Keratinocyte (primary cell): Measurements from ENCODE around the gene TOP1. TPM values are rescaled to one million over a fixed set of nuclear protein-coding genes. Genes with fewer than 3 reads are reported as not detected.

Experiments used
- DNase-seq: peaks from one replicate; pipeline ENCODE4 v3.0.0-alpha.2; 2011; ENCODE audit warnings: low read depth, missing footprints, low spot score
- FAIRE-seq: peaks from 2 replicates; lab custom pipeline; 2011; peaks lifted over from hg19 to GRCh38; lab: Jason Lieb, UNC
- H2AFZ ChIP-seq: 2 replicates; pipeline ENCODE4 v1.6.0; 2012; ENCODE audit warnings: low read length, control low read depth, inconsistent platforms; ENCODE audit not compliant: control insufficient read depth
- H3K27ac ChIP-seq: 2 replicates; pipeline ENCODE4 v1.5.1; 2011; ENCODE audit warnings: low read length; ENCODE audit not compliant: control insufficient read depth, insufficient read depth
- H3K27me3 ChIP-seq: 3 replicates; pipeline ENCODE4 v1.6.0; 2011; ENCODE audit warnings: low read length; ENCODE audit not compliant: control insufficient read depth, insufficient read depth; ENCODE audit errors: extremely low read depth
- H3K36me3 ChIP-seq, 2 experiments: 2 replicates in 1 of 2; 3 replicates in 1 of 2; pipeline ENCODE4 v1.5.1; 2011; ENCODE audit warnings: low read length in 2 of 2, mild to moderate bottlenecking in 1 of 2; ENCODE audit not compliant: control insufficient read depth in 2 of 2, insufficient read depth in 2 of 2; ENCODE audit errors: extremely low read depth in 1 of 2
- H3K4me1 ChIP-seq: 3 replicates; pipeline ENCODE4 v1.5.1; 2011; ENCODE audit warnings: low read length; ENCODE audit not compliant: control insufficient read depth, insufficient read depth; ENCODE audit errors: extremely low read depth
- H3K4me2 ChIP-seq: 3 replicates; pipeline ENCODE4 v1.6.0; 2011; ENCODE audit warnings: low read depth, low read length; ENCODE audit not compliant: control insufficient read depth, insufficient read depth; ENCODE audit errors: extremely low read depth
- H3K4me3 ChIP-seq, 3 experiments: fragments of 200-600 bp in 1 of 3; sonication (generic) in 1 of 3; 2 replicates in 2 of 3; 3 replicates in 1 of 3; pipeline ENCODE4 v1.5.1; 2011 to 2016; ENCODE audit warnings: low read length in 3 of 3, mild to moderate bottlenecking in 3 of 3, control low read depth in 2 of 3, inconsistent platforms in 1 of 3, low read depth in 1 of 3, mixed read lengths in 1 of 3, mixed run types in 1 of 3, moderate library complexity in 1 of 3; ENCODE audit not compliant: control insufficient read depth in 2 of 3, insufficient read depth in 2 of 3; ENCODE audit errors: extremely low read depth in 1 of 3
- H3K79me2 ChIP-seq: 2 replicates; pipeline ENCODE4 v1.6.0; 2012; ENCODE audit warnings: low read length; ENCODE audit not compliant: control insufficient read depth, insufficient read depth
- H3K9ac ChIP-seq: 3 replicates; pipeline ENCODE4 v1.6.0; 2011; ENCODE audit warnings: low read length; ENCODE audit not compliant: control insufficient read depth, insufficient read depth; ENCODE audit errors: extremely low read depth
- H3K9me1 ChIP-seq: 3 replicates; pipeline ENCODE4 v1.6.0; 2011; ENCODE audit warnings: low read length; ENCODE audit not compliant: control insufficient read depth, insufficient read depth; ENCODE audit errors: extremely low read depth
- H3K9me3 ChIP-seq: 2 replicates; pipeline ENCODE4 v1.5.1; 2012; ENCODE audit warnings: low read depth, low read length; ENCODE audit not compliant: control insufficient read depth
- H4K20me1 ChIP-seq: 3 replicates; pipeline ENCODE4 v1.6.0; 2011; ENCODE audit warnings: low read length; ENCODE audit not compliant: control insufficient read depth, insufficient read depth; ENCODE audit errors: extremely low read depth
- CTCF ChIP-seq, 3 experiments: IDR thresholded peaks in 1 of 3; conservative IDR thresholded peaks in 1 of 3; optimal IDR thresholded peaks in 1 of 3; 2 replicates in 2 of 3; 3 replicates in 1 of 3; pipeline versions ENCODE3 to v1.5.1; 2011; ENCODE audit warnings: low read length in 3 of 3, mild to moderate bottlenecking in 3 of 3, moderate library complexity in 2 of 3, control low read depth in 1 of 3, inconsistent platforms in 1 of 3; ENCODE audit not compliant: insufficient read depth in 2 of 3; ENCODE audit errors: extremely low read depth in 1 of 3
- EZH2 ChIP-seq: IDR thresholded peaks from one replicate; pipeline ENCODE4 v1.6.1; 2012; ENCODE audit warnings: inconsistent platforms, mild to moderate bottlenecking, low read length, moderate library complexity
- dilution Hi-C: fragments of 300-500 bp; cut with MboI; formaldehyde crosslinking; loops from one replicate; pipeline ENCODE4 v1.7.0; 2020; ENCODE audit warnings: low sequenced_read_pairs; ENCODE audit not compliant: extremely low pct_ligation_motif_present
- polyA plus RNA-seq, 5 experiments: library from polyadenylated mRNA; depleted of rRNA in 3 of 5; stranded (reverse) in 3 of 5; stranded (forward) in 1 of 5; unstranded in 1 of 5; fragments of >200 nt; gene quantifications; 1 replicate in 1 of 5; 2 replicates in 3 of 5; 3 replicates in 1 of 5; pipeline versions ENCODE4 v1.2.1 to v1.2.3, GENCODE V29; 2011 to 2012; ENCODE audit warnings: missing spikeins in 2 of 5, low read depth in 1 of 5, low replicate concordance in 1 of 5

TOP1 gene
- polyA plus RNA-seq, 1 donor (not counting 4 experiments of a cell fraction or from before 2014, with no cell fraction given), result 25.2 TPM

- FAIRE-seq, result no peak
- Histone ChIP-seq H3K9me1 (peaks cover 3% of the 10 kb centered on the region), H3K27ac (no peak overlapping the region), H2AFZ (no peak overlapping the region), H3K4me1 (peaks cover 7% of the 10 kb centered on the region), H4K20me1 (peaks cover 19% of the 10 kb centered on the region), H3K4me3 (no peak overlapping the region), H3K9ac (no peak overlapping the region), H3K27me3 (no peaks in the 10 kb centered on the region), H3K79me2 (peaks cover 98% of the 10 kb centered on the region), H3K4me2 (no peak overlapping the region), H3K9me3 (no peaks in the 10 kb centered on the region), H3K36me3 (peaks cover 8 to 18% of the 10 kb centered on the region in 2 experiments)
- no peak for TF ChIP-seq CTCF (optimal IDR thresholded peaks at IDR 0.05 in 1 of 3, IDR thresholded peaks at IDR 0.05 in 1 of 3, conservative IDR thresholded peaks at IDR 0.05 in 1 of 3; ENCODE audit: extremely low read depth in 1 of 3, insufficient read depth in 2 of 3, low read length in 3 of 3)
- no peak for TF ChIP-seq EZH2
- no peak for DNase-seq
- dilution Hi-C loops, result no loop called here
These were observed 32.5 kb downstream of the TOP1 start for GRCh38 chr20:41061155-41061554.

- Histone ChIP-seq H4K20me1 (peaks cover 15% of the 10 kb centered on the region), H3K4me1 (peaks cover under 1% of the 10 kb centered on the region), H3K9me3 (no peaks in the 10 kb centered on the region), H3K79me2 (peaks cover 95% of the 10 kb centered on the region), H3K9me1 (peaks cover 3% of the 10 kb centered on the region), H3K27me3 (no peaks in the 10 kb centered on the region), H3K4me3 (no peak overlapping the region), H3K9ac (no peak overlapping the region), H2AFZ (no peak overlapping the region), H3K4me2 (no peak overlapping the region), H3K27ac (no peak overlapping the region), H3K36me3 (peaks cover 12 to 23% of the 10 kb centered on the region in 2 experiments)
- TF ChIP-seq EZH2 (no peak), CTCF (optimal IDR thresholded peaks at IDR 0.05 in 1 of 3, IDR thresholded peaks at IDR 0.05 in 1 of 3, conservative IDR thresholded peaks at IDR 0.05 in 1 of 3; ENCODE audit: extremely low read depth in 1 of 3, insufficient read depth in 2 of 3, low read length in 3 of 3) (no peak)
- no peak for DNase-seq
- no peak for FAIRE-seq
- dilution Hi-C loops, result no loop called here
These were observed 34.8 kb downstream of the TOP1 start for GRCh38 chr20:41063442-41063841.
